K562 (cell line): ENCODE results near the gene TCIRG1. TPM values are rescaled to one million over a fixed set of nuclear protein-coding genes. Genes with fewer than 3 reads are reported as not detected.

ENCODE experiments used
- CLOCK ChIP-seq: fragments of 250-450 bp; sonication (Bioruptor Pico); IDR thresholded peaks from 2 replicates; pipeline ENCODE4 v1.4.0; 2020; ENCODE audit warnings: mild to moderate bottlenecking, moderate library complexity, borderline replicate concordance
- CREB1 ChIP-seq, 2 experiments: sonication (generic) in 1 of 2; formaldehyde crosslinking in 1 of 2; IDR thresholded peaks; 2 replicates each; pipeline versions ENCODE4 v1.6.1 to v1.8.0; 2012 to 2022; ENCODE audit warnings: inconsistent platforms in 1 of 2, mild to moderate bottlenecking in 1 of 2, missing genetic modification reagents in 1 of 2, moderate library complexity in 1 of 2
- FOXK2 ChIP-seq, 2 experiments: fragments of 450-650 bp; IDR thresholded peaks in 1 of 2; conservative IDR thresholded peaks in 1 of 2; 2 replicates each; pipeline ENCODE4 v1.6.1; 2016; ENCODE audit warnings: low read depth in 2 of 2, mild to moderate bottlenecking in 1 of 2
- HMG20B ChIP-seq: fragments of 250-450 bp; sonication (Bioruptor Pico); IDR thresholded peaks from 2 replicates; pipeline ENCODE4 v1.5.0; 2021; ENCODE audit warnings: mild to moderate bottlenecking
- ILK ChIP-seq: fragments of 450-650 bp; IDR thresholded peaks from 2 replicates; pipeline ENCODE4 v1.6.1; 2016; ENCODE audit warnings: missing genetic modification characterization, low read depth, mild to moderate bottlenecking, missing compliant biosample characterization, moderate library complexity, borderline replicate concordance
- MBD2 ChIP-seq: sonication (generic); IDR thresholded peaks from 2 replicates; pipeline ENCODE4 v1.6.1; 2016; ENCODE audit warnings: low read depth, borderline replicate concordance
- SMARCE1 ChIP-seq: fragments of 450-650 bp; IDR thresholded peaks from 2 replicates; pipeline ENCODE4 v1.7.1; 2016; ENCODE audit warnings: mild to moderate bottlenecking
- THAP12 ChIP-seq: fragments of 250-450 bp; sonication (Bioruptor Pico); IDR thresholded peaks from 2 replicates; pipeline ENCODE4 v1.9.0; 2021; ENCODE audit warnings: mild to moderate bottlenecking, inconsistent platforms
- XRCC3 ChIP-seq: fragments of 450-650 bp; IDR thresholded peaks from 2 replicates; pipeline ENCODE4 v1.6.1; 2017; ENCODE audit warnings: mild to moderate bottlenecking, moderate library complexity
- ZHX1 ChIP-seq: fragments of 150-350 bp; conservative IDR thresholded peaks from 2 replicates; pipeline ENCODE4 v1.6.1; 2014; ENCODE audit warnings: low read length
- ZMIZ1 ChIP-seq, 2 experiments: fragments of 150-350 bp in 1 of 2; IDR thresholded peaks; 2 replicates each; pipeline ENCODE4 v1.6.1; 2012 to 2016; ENCODE audit warnings: low read depth in 2 of 2, low read length in 2 of 2, mild to moderate bottlenecking in 1 of 2, moderate library complexity in 1 of 2
- ZNF280B ChIP-seq: fragments of 250-450 bp; sonication (Bioruptor Pico); IDR thresholded peaks from 2 replicates; pipeline ENCODE4 v1.5.1; 2021; ENCODE audit warnings: mild to moderate bottlenecking
- polyA plus RNA-seq, 8 experiments: library from polyadenylated mRNA; depleted of rRNA in 4 of 8; stranded (reverse) in 5 of 8; unstranded in 3 of 8; fragments of >200 nt; fragmentation: Nextera tagmentation in 2 of 8; fragmentation: Illumina TruSeq in 1 of 8; extraction: Ambion mirVana in 2 of 8; extraction: Trizol in 1 of 8; gene quantifications; 2 replicates each; pipeline versions ENCODE4 v1.2.1 to v1.2.3, GENCODE V29; 2011 to 2014; ENCODE audit warnings: inconsistent platforms in 1 of 8, missing spikeins in 1 of 8
- total RNA-seq, 7 experiments: library from RNA; depleted of rRNA in 6 of 7; stranded (reverse); fragments of >200 nt in 6 of 7; fragmentation: Illumina TruSeq in 2 of 7; extraction: Trizol in 2 of 7; gene quantifications; 2 replicates each; pipeline versions ENCODE4 v1.2.1 to v1.2.3, GENCODE V29; 2011 to 2021; ENCODE audit warnings: low replicate concordance in 1 of 7

The TCIRG1 gene
- total and polyA plus RNA-seq, 9 of the 15 experiments (the other 6 are each of a cell fraction or from before 2014, with no cell fraction given): 0.49 to 143 (median 24.4) TPM

GRCh38 chr11:67996622-67997474, 42.0 kb upstream of the TCIRG1 start (continued):
- no peak for TF ChIP-seq CREB1 (IDR thresholded peaks at IDR 0.05)
- peak; percentile 36; the same call in 1 of the 2 replicates for TF ChIP-seq CREB1 (CRISPR knock-in tag; IDR thresholded peaks at IDR 0.05)
- no peak for TF ChIP-seq HMG20B (CRISPR knock-in tag)
- TF ChIP-seq ZHX1: no peak
- no peak for TF ChIP-seq XRCC3
- 0 out of 2 replicates have a peak, but pooled peaks have one; percentile 29 for TF ChIP-seq THAP12 (CRISPR knock-in tag)
- no peak for TF ChIP-seq CLOCK (CRISPR knock-in tag)
- TF ChIP-seq MBD2: 0 out of 2 replicates have a peak, but pooled peaks have one; percentile 39
- TF ChIP-seq SMARCE1: 0 out of 2 replicates have a peak, but pooled peaks have one; percentile 45
- TF ChIP-seq ILK (tag): no peak
- no peak for TF ChIP-seq ZNF280B
- TF ChIP-seq ZMIZ1 (IDR thresholded peaks at IDR 0.05; ENCODE audit: low read depth in 2 of 2, low read length in 2 of 2): no peak
- peak in 1 of 2 experiments; percentile 40; a peak in 2 of 4 replicates for TF ChIP-seq FOXK2 (conservative IDR thresholded peaks at IDR 0.05 in 1 of 2, IDR thresholded peaks at IDR 0.05 in 1 of 2; ENCODE audit: low read depth in 2 of 2)
